Inflammatory macrophage treated with lipopolysaccharide for 4 hours (primary cell): ENCODE data around the gene PCSK1N.
A peak's percentile ranks its signal among the peaks of the same experiment; 100 is the strongest.
"Not testable (repeated sequence)": the region's sequence is repeated elsewhere in the genome, so short reads cannot be mapped to it uniquely, and the experiment has no call there.

Source experiments
- DNase-seq: peaks from one replicate; pipeline ENCODE4 v3.0.0-alpha.2; 2020

PCSK1N gene, protein sequence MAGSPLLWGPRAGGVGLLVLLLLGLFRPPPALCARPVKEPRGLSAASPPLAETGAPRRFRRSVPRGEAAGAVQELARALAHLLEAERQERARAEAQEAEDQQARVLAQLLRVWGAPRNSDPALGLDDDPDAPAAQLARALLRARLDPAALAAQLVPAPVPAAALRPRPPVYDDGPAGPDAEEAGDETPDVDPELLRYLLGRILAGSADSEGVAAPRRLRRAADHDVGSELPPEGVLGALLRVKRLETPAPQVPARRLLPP

GRCh38 chrX:48835524-48836329, at the start of gene PCSK1N:
Gene PCSK1N (minus strand): TSS chrX:48835610. CDS start chrX:48835532, 78 bp downstream.
- no peak for DNase-seq

DNA sequence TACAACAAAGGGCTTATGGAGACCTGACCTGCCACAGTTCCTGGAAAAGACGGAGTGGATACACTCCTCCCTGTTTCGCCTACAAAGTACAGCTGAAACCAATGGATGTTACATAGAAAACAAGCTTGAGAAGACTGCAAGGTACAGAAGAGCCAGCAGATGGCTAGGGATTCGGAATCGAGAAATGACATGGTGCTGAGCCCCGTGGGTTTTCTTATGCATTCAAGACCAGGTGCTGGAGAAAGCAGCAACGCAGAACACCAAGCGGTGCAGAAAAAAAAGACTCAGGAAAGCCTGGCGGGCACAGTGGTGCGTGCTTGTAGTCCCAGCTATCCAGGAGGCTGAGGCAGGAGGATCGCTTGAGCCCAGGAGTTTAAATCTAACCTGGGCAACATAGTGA, 48.3 kb upstream of the PCSK1N start:
- no peak for DNase-seq

- peak; percentile 74 for DNase-seq
Observed at GRCh38 chrX:48876944-48877343, 41.5 kb upstream of the PCSK1N start.

GRCh38 chrX:48872017-48872416, 36.6 kb upstream of the PCSK1N start:
- not testable (repeated sequence) for DNase-seq

DNA sequence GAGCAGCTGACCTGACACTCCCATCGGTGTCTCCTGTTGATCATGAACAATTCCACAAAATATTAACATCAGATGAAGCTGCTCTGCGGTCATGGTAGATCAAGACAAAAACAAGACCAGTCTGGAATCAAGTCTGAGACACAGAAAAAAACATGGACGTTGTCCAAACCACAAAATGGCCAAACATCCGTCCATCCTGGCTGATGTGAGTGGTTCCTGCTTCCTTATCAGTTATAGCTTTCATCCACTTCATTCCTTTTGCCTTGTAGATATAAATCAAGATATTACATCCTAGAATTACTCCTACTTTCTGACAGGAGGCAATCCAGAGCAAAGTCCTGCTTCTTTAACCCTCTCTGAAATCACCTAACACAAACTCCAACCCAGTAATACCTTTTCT, 28.8 kb upstream of the PCSK1N start:
- no peak for DNase-seq

GRCh38 chrX:48854898-48855297, 19.5 kb upstream of the PCSK1N start:
- no peak for DNase-seq

DNA sequence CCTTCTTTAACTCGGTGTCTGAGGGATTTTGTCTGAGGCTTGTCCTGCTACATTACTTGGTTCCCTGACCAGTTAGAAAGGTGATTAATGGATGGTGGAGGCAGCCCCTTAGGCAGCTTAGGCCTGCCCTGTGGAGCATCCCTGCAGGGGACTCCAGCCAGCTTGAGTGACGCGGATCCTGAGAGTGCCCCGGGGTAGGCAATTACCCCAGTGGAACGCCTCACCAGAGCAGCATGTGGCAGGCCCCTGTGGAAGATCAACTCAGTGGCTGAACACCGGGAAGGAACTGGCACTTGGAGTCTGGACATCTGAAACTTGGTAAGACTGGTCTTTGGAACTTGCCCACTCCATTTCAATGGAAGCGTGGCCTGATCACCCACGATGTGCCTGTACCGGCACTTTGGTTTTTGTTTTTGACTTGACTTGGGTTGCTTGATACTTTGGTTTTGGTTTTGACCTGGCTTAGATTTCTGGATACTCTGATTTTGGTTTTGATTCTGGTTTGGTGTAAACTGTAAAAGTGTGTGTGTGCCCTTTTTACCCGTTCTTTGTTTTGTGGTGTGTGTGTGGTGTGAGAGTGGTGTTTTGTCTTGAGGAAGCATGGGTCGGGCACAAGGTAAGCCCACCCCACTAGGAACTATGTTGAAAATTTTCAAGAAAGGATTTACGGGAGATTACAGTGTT, 18.9 kb upstream of the PCSK1N start:
- DNase-seq, result not testable (repeated sequence)

DNA sequence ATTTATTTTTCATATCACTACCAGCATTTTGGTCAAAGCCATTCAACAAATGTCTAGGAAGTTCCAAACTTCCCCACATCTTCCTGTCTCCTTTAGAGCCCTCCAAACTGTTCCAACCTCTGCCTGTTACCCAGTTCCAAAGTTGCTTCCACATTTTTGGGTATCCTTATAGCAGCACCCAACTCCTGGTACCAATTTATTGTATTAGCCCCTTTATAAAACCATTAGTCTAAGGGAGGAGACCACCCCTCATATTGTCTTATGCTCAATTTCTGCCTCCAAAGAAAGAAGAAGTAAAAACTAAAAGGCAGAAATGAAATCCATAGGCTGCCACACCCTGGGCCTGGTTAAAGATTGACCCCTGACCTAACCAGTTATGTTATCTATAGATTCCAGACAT, 18.1 kb upstream of the PCSK1N start:
- DNase-seq, result not testable (repeated sequence)

DNA sequence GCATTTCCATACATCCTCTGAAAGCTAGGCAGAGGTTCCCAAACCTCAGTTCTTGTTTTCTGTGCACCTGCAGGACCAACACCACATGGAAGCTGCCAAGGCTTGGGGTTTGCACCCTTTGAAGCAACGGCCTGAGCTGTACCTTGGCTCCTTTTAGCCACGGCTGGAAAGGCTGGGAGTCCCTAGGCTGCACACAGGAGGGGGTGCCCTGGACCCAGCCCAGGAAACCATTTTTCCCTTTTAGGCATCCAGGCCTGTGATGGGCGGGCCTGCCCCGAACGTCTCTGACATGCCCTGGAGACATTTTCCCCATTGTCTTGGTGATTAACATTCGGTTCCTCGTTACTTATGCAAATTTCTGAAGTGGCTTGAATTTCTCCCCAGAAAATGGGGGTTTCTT, 17.4 kb upstream of the PCSK1N start:
- DNase-seq, result no peak

GRCh38 chrX:48848847-48849246, 13.4 kb upstream of the PCSK1N start:
- no peak for DNase-seq

DNA sequence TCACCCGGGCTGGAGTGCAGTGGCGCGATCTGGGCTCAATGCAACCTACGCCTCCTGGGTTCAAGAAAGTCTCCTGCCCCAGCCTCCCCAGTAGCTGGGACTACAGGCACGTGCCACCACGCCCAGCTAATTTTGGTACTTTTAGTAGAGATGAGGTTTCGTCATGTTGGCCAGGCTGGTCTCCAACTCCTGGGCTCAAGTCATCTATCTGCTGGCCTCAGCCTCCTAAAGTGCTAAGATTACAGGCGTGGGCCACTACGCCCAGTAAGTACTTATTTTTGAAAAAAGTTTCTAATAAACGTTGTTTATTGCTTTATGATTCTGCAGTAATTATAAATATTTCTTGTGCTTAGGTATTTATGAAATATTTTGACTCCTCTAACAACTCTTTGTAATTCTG, 4.3 kb upstream of the PCSK1N start:
- DNase-seq, result no peak

DNA sequence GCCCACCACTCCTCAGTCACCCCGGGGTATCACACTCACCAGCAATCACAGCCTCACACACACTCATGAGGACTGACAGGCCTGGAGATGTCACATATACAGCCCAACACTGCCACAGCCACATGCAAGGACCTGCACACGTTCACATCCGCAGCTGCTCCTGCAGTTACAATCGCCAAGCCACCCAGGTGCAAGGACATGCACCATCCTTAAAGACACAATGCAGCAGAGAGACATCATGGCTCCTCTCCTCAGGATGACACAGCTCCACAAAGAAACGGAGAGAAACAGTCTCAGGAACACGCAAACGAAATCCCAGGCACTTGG, 1.1 kb downstream of the PCSK1N start:
- no peak for DNase-seq

- peak; percentile 4 for DNase-seq
Observed at GRCh38 chrX:48833542-48834138, 1.8 kb downstream of the PCSK1N start.

DNA sequence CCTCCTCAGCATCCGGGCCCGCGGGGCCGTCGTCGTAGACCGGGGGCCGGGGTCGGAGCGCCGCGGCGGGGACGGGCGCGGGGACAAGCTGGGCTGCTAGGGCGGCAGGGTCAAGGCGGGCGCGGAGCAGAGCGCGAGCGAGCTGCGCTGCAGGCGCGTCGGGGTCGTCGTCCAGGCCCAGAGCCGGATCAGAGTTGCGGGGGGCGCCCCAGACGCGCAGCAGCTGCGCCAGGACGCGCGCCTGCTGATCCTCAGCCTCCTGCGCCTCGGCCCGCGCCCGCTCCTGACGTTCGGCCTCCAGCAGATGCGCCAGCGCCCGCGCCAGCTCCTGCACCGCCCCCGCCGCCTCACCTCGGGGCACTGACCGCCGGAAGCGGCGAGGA, 3.5 kb downstream of the PCSK1N start:
- no peak for DNase-seq

DNA sequence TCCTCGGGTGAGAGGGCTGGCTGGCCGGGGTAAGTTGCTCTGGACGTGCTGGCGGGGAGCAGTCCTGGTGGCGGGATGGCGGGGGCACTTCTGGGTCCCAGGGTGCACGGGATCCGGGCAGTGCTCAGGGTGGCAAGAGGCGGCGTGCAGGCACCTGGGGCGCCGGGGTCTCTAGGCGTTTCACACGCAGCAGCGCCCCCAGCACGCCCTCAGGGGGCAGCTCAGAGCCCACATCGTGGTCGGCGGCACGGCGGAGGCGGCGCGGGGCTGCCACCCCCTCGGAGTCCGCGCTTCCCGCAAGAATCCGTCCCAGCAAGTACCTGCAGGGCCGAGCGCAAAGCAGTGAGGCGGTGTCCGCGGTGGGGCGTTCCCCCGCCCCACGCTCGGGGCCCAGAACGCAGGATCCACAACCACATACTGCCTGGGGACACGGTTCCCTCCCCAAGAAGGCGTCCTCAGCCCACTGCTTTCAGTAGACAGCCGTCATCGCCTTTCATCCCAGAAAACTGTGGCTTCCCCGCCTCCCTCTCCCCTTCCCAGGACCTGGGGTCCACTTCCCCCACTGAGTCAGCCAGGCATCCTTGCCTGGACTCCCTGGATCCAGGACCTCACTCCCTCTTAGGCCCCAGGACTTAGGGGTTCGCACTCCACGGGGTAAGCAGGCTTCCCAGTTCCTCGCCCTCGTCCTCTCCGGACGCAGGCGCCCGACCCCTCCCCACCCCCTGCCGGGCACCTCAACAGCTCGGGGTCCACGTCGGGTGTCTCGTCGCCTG, 4.1 kb downstream of the PCSK1N start:
- no peak for DNase-seq

GRCh38 chrX:48829016-48829735, 6.2 kb downstream of the PCSK1N start:
- no peak for DNase-seq

DNA sequence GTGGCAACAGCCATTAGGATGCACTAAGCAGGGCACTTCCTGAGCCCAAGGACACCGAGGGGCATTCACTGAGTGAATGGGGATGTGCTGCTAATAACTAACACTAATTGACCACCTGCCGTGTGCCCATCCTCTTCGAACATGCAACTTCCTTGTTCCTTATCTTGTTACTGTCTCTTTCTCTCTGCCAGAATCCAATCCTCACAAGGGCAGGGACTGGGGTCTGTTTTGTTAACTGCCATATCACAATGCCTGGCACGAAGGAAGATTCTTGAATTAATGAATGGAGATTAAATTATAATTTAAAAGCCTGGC, 7.8 kb downstream of the PCSK1N start:
- DNase-seq, result no peak

DNA sequence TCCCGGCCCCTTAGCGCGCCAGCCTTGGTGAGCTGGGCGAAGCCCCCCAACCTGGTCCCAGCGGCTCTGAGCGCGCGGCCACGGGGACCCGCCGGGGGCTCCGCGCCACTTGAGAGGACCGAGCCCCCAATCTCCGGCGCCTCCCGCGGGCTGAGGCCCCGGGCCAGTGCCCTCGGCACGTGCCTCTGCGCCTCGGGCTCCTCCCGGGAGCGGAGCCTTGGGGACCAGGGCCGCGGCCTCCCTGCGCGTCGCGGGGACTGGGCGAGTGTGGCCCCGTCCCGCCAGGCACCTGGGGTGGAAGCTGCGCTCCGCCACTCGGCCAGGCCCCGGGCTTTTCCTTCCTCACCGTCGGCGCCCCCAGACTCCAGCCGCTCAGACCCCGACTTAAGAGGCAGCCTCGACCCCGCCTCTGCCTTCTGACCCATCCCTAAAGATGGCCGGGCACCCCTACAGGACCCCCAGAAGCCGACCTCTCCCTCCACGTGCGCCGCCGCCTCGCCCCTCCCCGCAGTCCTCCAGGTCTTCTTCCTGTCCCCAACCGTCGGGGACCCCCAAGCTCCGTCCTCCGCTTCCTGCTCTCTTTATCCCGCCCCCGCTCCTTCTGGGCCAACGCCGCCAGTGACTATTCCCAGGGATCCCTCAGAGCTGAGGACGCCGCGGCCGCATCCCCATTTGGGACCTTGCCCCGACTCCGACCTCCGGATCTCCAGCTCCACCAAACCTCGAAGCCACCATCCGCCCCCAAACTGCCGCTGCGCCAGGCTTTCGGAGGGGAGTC, 8.3 kb downstream of the PCSK1N start:
- no peak for DNase-seq

DNA sequence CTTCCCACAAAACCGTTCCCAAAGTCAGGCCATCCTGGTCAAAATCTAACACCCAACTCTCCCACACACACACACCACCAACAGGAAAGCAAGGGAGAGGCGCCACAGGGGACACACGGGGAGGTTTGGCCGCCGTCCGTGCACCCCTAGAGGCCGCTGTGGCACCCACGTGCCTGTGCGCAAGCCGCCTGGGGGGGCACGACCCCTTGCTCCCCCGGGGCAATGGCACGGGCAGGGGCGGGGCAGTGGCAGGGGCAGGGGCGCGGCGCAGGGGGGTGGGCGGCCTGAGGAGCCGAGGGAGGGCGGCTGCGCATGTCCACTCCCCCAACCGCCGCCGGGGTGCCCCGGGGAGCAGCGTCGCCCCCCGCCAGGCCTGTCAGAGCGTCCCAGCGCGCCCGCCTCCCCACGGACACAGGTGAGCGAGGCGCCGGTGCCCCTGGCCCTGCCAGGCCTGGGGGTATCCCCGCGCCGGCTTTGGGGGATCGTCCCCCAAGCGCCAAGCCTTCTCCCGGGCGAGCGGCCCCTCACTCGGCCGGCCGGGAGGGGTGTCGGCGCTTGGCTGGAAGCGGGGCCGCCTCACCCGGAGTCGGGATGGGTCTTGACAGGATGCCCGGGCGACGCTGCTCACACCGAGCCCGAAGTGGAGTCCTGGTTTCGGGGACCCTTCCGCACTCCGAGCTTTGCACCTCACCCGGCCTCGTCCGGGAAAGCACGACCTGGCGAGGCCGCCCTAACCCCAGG, 9.1 kb downstream of the PCSK1N start, which contains the start of gene ERAS:
Gene ERAS, plus strand, starts transcription at position 379 of the 741 bp plus-strand sequence. CDS start 2,611 bp downstream, outside the sequence.
- DNase-seq, result peak; percentile 4

DNA sequence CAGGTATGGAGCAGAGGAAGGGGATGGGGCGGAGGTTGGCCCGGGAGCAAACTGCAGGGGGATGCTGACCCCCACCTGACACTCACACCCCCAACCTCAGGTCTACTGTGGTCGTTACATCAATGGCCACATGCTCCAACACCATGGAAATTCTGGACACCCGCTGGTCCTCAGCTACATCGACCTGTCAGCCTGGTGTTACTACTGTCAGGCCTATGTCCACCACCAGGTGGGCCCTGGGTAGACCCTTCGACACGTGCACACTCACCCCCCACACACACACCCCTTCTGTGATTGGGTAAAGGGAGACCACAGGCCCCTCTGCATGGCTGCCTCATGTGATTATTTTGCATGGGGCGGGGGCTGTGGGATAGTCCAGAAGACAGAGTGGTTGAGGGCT, 11.3 kb downstream of the PCSK1N start:
- no peak for DNase-seq

GRCh38 chrX:48823053-48823452, 12.4 kb downstream of the PCSK1N start:
- DNase-seq, result no peak
